ENCODE measurements around the gene KRTAP10-5.

- no peak for TF ChIP-seq CTCF (IDR thresholded peaks at IDR 0.05; ENCODE audit: low read depth, low read length)
- no peak for TF ChIP-seq EZH2phosphoT487 (IDR thresholded peaks at IDR 0.05; ENCODE audit: low read depth)
These were observed 42.2 kb downstream of the KRTAP10-5 start for GRCh38 chr21:44537930-44538911.
